Sigmoid colon (tissue), 7 donors: Measurements from ENCODE around the gene CDH23. TPM values are rescaled to one million over a fixed set of nuclear protein-coding genes. Genes with fewer than 3 reads are reported as not detected.

Experiments used
- DNase-seq: peaks from one replicate; pipeline ENCODE4 v3.0.0-alpha.2; 2019
- H3K27ac ChIP-seq, 4 donors: fragments of 200-600 bp; sonication (generic); one replicate each; pipeline ENCODE4 v1.5.1; 2016 to 2019; ENCODE audit warnings: mild to moderate bottlenecking in 1 of 4
- H3K27me3 ChIP-seq, 3 donors: fragments of 200-600 bp; sonication (generic); one replicate each; pipeline ENCODE4 v1.5.1; 2019; ENCODE audit warnings: mild to moderate bottlenecking in 1 of 3
- H3K36me3 ChIP-seq, 4 donors: fragments of 200-600 bp; sonication (generic); one replicate each; pipeline ENCODE4 v1.5.1; 2016 to 2019
- H3K4me1 ChIP-seq, 4 donors: fragments of 200-600 bp; sonication (generic); one replicate each; pipeline ENCODE4 v1.5.1; 2017 to 2019
- H3K4me3 ChIP-seq, 4 donors: fragments of 200-600 bp; sonication (generic); one replicate each; pipeline ENCODE4 v1.5.1; 2017 to 2019; ENCODE audit warnings: mild to moderate bottlenecking in 2 of 4, moderate library complexity in 1 of 4
- H3K9me3 ChIP-seq, 4 donors: fragments of 200-600 bp in 3 of 4; sonication (generic) in 3 of 4; one replicate each; pipeline versions ENCODE4 v1.5.1 to v1.6.1; 2013 to 2019
- CTCF ChIP-seq, 4 experiments: fragments of 450-650 bp in 3 of 4; fragments of 200-600 bp in 1 of 4; IDR thresholded peaks; one replicate each; pipeline ENCODE4 v1.5.1; 2016 to 2019; ENCODE audit warnings: antibody characterized with exemption in 4 of 4, mild to moderate bottlenecking in 3 of 4, moderate library complexity in 2 of 4
- EP300 ChIP-seq, 4 donors: sonication (generic); formaldehyde crosslinking; IDR thresholded peaks; one replicate each; pipeline ENCODE4 v1.6.1; 2017; ENCODE audit warnings: antibody characterized with exemption in 4 of 4
- POLR2A ChIP-seq, 2 donors: fragments of 450-650 bp; IDR thresholded peaks; one replicate each; pipeline ENCODE4 v1.6.1; 2016; ENCODE audit warnings: antibody characterized with exemption in 2 of 2, mild to moderate bottlenecking in 2 of 2, moderate library complexity in 2 of 2
- POLR2AphosphoS5 ChIP-seq, 4 donors: sonication (generic); formaldehyde crosslinking; IDR thresholded peaks; one replicate each; pipeline ENCODE4 v1.6.1; 2017; ENCODE audit warnings: antibody characterized with exemption in 4 of 4
- WGBS, 2 donors: extraction: QIAGEN DNeasy Blood & Tissue Kit; methylation state at CpG; one replicate each; pipeline ENCODE4 v1.1.7; 2013; 5-methylcytosine and 5-hydroxymethylcytosine counted together
- intact Hi-C: fragments of 100-400 bp; cut with DNase I; formaldehyde crosslinking; loops from one replicate; pipeline ENCODE4 v1.15.1; 2023
- polyA plus RNA-seq, 3 donors: library from polyadenylated mRNA; stranded (reverse); fragments of 200-250 nt; gene quantifications; one replicate each; pipeline ENCODE4 v1.2.3, GENCODE V29; 2013
- total RNA-seq, 4 donors: library from RNA; depleted of rRNA; stranded (reverse); fragments of >200 nt; gene quantifications; one replicate each; pipeline ENCODE4 v1.1.0, GENCODE V29; 2016
- donor health status: healthy with polysubstance abuse.
- donor health status: Bipolar disorder and iron deficiency.
- donor health status: healthy.

CDH23 gene
- total and polyA plus RNA-seq, 7 donors: 1.5 to 7.2 (median 3.0) TPM

GRCh38 chr10:71788954-71789353 lies 392.2 kb downstream of the CDH23 start:
- Histone ChIP-seq H3K27ac (no peak overlapping the region), H3K9me3 (no peaks in the 10 kb centered on the region), H3K4me3 (no peak overlapping the region), H3K4me1 (no peaks in the 10 kb centered on the region), H3K36me3 (no peaks in the 10 kb centered on the region), H3K27me3 (no peaks in the 10 kb centered on the region)
- no peak for DNase-seq
- TF ChIP-seq POLR2AphosphoS5 (IDR thresholded peaks at IDR 0.05): no peak
- TF ChIP-seq POLR2A (IDR thresholded peaks at IDR 0.05): no peak
- no peak for TF ChIP-seq EP300 (IDR thresholded peaks at IDR 0.05)
- no peak for TF ChIP-seq CTCF (IDR thresholded peaks at IDR 0.05)
- intact Hi-C loops: no loop called here
- WGBS, 2 donors: 84 to 89% methylated on average over 8 of the region's 8 CpGs

GRCh38 chr10:71789871-71790270 lies 393.2 kb downstream of the CDH23 start:
- intact Hi-C loops: no loop called here
- Histone ChIP-seq H3K4me1 (no peaks in the 10 kb centered on the region), H3K4me3 (no peak overlapping the region), H3K27me3 (no peaks in the 10 kb centered on the region), H3K27ac (no peak overlapping the region), H3K9me3 (no peaks in the 10 kb centered on the region), H3K36me3 (no peaks in the 10 kb centered on the region)
- WGBS, 2 donors: 78 to 83% methylated on average over 10 of the region's 10 CpGs
- DNase-seq: no peak
- TF ChIP-seq POLR2AphosphoS5 (IDR thresholded peaks at IDR 0.05) (no peak), CTCF (IDR thresholded peaks at IDR 0.05) (no peak), POLR2A (IDR thresholded peaks at IDR 0.05) (no peak), EP300 (IDR thresholded peaks at IDR 0.05) (no peak)

- no peak for DNase-seq
- WGBS, 2 donors: 72 to 83% methylated on average over 17 of the region's 17 CpGs
- TF ChIP-seq EP300 (IDR thresholded peaks at IDR 0.05) (no peak), CTCF (IDR thresholded peaks at IDR 0.05) (no peak), POLR2A (IDR thresholded peaks at IDR 0.05) (no peak), POLR2AphosphoS5 (IDR thresholded peaks at IDR 0.05) (no peak)
- Histone ChIP-seq H3K27ac (no peak overlapping the region), H3K9me3 (no peaks in the 10 kb centered on the region), H3K36me3 (no peaks in the 10 kb centered on the region), H3K4me1 (no peaks in the 10 kb centered on the region), H3K4me3 (no peak overlapping the region), H3K27me3 (no peaks in the 10 kb centered on the region)
- intact Hi-C loops: no loop called here
Measured at GRCh38 chr10:71790749-71791440, 394.2 kb downstream of the CDH23 start.

- WGBS, 2 donors: 20 to 26% methylated on average over 2 of the region's 2 CpGs
- Histone ChIP-seq H3K27me3 (no peaks in the 10 kb centered on the region), H3K27ac (no peak overlapping the region), H3K36me3 (no peaks in the 10 kb centered on the region), H3K4me1 (no peaks in the 10 kb centered on the region), H3K4me3 (no peak overlapping the region), H3K9me3 (no peaks in the 10 kb centered on the region)
- intact Hi-C loops: no loop called here
- no peak for TF ChIP-seq POLR2AphosphoS5 (IDR thresholded peaks at IDR 0.05)
- no peak for TF ChIP-seq EP300 (IDR thresholded peaks at IDR 0.05)
- TF ChIP-seq CTCF (IDR thresholded peaks at IDR 0.05): no peak
- TF ChIP-seq POLR2A (IDR thresholded peaks at IDR 0.05): no peak
- DNase-seq: no peak
Measured at GRCh38 chr10:71795248-71795647, 398.5 kb downstream of the CDH23 start.
